Activated CD4-positive, alpha-beta T cell treated with anti-CD3 and anti-CD28 coated beads for 4 hours (primary cell): Measurements from ENCODE around the gene LGR6.
"Not testable (repeated sequence)": the region's sequence is repeated elsewhere in the genome, so short reads cannot be mapped to it uniquely, and the experiment has no call there.

Experiments
- DNase-seq, 2 donors: peaks; one replicate each; pipeline ENCODE4 v3.0.0-alpha.2; 2020

Gene LGR6

DNA sequence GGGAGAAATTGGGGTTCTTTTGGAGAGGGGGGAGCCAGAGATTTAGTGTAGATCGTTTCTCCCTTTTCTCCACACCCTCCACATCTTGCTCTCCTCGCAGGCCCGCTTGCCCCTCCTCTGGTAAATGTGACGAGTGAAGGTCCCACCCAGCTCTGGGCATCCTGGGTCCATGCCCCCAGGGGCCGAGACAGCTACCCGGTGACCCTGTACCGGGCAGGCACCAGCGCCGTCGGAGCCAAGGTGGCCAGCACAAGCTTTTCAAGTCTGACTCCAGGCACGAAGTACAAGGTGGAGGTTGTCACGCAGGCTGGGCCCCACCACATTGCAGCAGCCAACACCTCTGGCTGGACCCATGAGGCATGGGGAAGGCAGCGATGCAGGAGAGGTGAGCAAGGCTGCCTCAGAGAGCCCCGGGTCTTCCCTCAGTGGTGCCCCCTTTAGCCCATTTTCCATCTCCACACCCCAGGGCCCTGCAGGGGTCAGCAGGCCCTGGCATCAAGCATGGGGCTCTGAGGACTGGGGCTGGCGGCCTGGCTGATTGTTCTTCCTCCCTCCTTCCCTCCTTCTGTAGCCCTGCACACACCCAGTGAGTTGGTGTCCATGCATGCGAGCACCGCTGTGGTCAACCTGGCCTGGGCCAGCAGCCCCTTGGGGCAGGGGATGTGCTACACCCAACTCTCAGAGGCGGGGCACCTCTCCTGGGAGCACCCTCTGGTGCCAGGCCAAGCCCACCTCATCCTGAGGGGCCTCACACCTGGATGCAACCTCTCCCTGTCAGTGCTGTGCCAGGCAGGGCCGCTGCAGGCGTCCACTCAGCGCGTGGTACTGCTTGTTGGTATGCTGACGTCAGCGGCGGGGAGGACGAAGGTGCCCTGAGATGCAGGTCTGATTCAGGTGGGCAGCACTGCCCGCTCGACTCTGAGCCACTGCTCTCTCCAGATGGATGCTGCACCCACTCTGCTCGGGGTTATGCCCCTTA, 16.4 kb upstream of the LGR6 start:
- no peak for DNase-seq

DNA sequence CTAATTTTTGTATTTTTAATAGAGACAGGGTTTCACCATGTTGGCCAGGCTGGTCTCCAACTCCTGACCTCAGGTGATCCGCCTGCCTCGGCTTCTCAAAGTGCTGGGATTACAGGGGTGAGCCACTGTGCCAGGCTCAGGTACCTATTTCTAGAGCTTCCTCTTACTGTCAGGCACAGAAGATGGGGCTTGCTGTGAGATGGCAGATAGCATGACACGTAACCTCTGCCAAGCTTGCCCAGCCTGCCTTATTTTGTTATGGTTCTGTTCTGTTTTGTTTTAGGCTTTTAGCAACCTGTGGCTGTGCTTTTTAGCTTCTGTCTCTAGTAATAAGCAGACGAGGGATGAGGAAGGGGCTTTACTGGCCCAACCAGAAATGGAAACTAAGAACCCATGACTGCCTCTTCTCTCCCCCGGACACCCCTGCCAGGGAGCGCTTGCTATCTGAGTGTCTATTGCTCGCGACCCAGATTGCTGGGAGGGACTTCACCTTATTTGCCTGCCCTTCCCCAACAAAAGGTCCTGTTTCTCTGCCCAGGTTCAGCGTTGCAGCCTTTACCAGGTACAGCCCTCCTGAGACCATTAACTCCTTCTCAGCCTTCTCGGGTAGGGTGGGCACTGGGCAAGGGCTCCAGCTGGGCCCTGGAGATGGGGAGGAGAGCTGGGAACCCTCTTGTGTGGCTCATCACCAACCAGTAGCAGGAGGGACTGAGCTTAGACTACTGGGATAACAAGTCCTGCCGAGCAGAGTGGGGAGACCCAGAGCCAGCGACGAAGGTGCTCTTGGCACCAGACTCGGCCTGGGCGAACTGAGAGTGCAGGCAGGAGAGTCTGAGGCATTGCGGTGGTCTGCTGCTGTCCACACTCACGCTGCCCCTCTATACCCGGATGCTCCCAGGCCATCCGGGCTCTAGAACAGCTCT, 13.5 kb upstream of the LGR6 start:
- no peak for DNase-seq

DNA sequence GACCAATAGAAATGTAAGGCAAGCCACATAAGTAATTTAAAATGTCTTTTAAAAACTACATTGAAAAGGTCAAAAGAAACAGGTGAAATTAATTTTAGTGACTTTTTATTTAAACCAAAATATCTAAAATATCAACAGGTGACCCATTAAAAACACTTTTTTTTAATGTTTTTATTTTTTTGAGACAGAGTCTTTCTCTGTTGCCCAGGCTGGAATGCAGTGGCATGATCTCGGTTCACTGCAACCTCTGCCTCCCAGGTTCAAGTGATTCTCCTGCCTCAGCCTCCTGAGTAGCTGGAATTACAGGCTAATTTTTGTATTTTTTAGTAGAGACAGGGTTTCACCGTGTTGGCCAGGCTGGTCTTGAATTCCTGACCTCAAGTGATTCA, 12.9 kb upstream of the LGR6 start:
- not testable (repeated sequence) for DNase-seq

DNA sequence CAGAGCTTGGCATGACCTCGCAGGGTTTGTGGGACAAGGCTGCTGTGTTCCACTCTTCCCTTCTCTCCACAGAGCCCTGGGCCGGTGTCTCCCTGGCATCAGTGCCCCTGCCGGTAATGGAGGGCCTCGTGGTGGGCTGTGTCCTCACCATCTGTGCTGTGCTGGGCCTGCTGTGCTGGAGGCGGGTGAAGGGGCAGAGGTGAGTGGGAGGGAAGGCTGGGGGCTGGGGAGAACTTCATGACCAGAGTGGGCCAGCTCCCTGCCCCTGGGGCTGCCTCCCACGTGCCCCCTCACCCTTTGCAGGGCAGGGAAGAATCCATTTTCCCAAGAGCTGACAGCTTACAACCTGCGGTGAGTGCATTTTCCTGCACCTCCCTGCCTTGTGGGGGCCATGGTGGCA, 12.0 kb upstream of the LGR6 start:
- DNase-seq = no peak

DNA sequence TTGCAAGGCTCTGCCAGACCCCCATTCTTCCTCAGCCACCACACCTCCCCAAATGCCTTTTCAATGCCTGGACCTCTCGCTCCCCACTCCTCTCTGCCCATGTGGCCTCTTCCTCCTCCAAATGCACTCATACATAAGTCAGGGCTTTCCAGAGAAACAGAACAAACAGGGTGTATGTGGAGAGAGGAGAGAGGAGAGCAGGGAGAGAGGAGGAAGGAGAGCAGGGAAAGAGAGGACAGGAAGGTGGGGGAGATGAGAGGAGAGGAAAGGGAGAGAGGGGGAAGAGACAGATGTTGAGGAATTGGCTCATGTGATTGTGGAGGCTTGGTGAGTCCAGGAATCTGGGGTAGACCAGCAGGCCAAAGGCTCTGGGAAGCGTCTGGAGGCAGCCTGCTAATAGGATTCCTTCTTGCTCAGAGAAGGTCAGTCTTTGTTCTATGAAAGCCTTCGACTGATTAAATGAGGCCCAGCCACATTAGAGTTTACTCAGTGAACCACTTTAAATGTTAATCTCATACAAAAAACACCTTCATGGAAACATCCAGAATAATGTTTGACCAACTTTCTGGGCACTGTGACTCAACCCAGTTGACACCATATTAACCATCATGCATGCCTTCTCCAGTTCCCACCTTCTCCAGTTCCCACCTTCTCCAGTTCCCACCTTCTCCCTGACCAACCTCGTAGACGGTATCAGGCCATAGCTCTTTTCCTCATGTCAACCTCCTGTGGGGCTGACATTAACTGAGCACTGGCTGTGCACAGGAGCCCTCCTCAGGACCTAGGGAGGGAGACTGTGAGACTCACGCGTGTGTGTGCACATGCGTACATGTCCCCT, 11.3 kb upstream of the LGR6 start:
- no peak for DNase-seq

DNA sequence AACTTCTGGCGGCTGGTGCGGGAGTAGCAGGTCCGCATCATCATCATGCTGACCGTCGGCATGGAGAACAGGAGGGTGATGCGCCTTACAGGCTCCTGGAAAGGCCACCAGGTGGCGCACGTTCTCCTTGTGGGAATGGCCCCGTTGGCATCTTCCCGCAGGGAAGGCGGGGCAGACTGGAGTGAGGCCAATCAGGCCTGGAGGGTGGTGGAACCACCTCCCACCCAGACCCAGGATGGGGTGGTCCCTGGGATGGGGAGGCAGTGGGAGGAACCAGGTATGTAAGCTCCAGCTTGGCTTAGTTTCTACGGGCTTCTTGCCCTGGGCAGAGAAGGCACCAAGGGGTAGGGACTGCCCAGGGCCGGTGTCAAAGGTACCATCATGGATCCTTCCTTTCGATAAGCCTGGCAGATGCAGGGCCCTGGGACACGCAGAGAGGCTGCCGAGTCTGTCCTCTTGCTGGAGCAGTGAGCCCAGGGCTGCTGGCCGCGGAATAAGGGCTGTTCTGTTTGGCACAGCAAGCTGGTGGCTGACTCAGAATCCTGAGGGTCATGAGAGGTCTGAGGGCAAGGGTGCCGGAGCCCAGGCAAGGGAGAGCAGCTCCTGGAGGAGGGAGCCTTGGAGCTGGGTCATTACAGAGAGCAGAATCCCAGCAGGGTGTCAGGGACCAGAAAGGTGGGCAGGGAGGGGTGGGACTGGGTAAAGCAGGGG, 8.7 kb upstream of the LGR6 start:
- peak; percentile 67 to 70 for DNase-seq

DNA sequence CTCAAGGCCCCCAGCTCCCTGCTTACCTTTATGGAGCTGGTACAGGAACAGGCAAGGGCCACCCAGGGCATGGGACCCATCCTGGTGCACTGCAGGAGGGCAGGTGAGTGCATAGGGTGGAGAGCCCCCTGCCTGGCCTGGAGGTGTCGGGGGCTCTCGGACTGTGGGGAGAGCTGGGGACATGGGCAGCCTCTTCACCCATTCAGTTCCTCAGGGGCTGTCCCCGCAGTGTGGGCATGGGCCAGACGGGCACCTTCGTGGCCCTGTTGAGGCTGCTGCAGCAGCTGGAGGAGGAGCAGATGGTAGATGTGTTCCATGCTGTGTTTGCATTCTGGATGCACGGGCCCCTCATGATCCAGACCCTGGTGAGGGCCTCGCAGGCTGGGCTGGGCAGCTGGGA, 7.3 kb upstream of the LGR6 start:
- no peak for DNase-seq

DNA sequence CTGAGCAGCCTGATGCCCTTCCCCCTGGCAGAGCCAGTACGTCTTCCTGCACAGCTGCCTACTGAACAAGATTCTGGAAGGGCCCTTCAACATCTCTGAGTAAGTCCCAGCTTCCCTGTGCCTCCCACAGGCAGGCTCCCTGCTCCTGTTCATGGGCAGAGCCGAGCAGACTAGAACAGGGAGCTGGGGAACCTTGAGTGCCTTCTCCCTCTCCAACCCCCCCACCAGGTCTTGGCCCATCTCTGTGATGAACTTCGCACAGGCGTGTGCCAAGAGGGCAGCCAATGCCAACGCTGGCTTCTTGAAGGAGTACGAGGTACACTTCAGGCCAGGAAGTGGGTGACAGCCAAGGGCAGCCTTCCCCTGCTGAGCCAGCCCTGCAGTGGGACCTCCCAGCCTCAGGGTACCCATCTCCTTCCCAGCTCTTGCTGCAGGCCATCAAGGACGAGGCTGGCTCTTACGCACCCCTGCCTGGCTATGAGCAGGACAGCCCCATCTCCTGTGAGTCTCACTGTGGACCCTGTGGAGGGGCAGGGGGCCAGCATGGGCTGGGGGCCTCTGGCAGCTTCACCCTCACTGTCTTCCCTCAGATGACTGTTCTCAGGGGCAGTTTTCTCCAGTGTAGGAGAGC, 6.4 kb upstream of the LGR6 start:
- DNase-seq = no peak

DNA sequence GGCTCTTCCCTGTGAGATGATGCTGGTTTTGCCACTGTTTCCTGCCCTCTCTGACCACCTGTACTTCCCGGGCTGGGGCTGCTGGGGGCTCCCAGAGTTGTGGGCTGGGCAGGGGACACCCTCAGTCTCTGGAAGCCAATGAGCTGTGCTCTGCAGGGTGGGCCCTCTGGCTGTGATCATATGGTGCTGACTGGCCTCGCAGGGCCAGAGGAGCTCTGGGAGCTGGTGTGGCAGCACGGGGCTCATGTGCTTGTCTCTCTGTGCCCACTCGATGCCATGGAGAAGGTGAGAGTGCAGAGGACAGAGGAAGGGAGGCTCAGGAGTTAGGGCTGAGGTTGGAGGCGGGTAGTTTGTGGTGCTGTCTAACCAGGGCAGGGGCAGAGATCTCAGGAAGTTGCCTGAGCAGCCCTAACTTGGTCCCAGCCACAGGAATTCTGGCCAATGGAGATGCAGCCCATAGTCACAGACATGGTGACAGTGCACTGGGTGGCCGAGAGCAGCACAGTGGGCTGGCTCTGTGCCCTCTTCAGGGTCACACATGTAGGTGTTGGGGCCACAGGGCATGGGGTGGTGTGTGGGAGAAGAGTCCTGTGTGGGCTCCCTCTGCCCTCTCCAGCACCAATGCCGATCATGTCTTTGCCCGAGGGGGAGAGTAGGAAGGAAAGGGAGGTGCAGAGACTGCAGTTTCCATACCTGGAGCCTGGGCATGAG, 5.7 kb upstream of the LGR6 start:
- DNase-seq = no peak

DNA sequence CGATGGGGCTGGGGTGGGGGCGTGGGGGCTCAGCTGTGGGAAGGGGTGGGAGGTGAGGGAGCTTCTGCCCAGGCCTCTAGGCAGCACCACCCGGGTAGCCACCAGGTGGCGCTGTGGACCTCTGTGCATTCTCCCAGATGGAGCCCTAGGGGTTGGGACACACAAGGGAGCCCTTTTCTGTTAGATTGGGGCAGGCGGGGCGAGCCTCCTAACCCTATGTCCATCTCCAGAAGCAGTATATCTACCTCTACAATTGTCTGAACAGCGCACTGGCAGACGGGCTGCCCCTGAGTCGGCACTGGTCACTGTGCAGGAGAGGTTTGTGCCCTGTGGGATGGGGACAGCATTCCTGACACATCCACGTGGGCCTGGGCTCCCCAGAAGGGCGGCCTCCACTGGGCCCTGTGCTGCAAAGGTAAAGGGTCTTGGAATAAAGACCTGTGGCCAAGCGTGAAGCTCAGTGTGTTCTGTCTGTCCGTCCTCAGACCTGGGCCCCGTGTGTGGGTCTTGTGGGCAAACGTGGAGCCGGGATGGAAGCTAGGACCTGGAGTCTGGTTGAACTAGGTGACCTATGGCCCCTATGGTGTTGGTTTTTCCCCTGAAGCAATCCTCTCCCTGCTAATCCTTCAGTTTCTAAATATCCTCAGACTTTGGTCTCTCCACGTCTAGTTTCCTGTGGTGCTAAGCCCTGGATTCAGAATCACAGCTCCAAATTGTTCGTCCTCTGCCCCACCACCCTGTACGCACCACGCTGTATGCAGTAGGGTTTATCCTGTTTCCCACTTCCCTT, 4.4 kb upstream of the LGR6 start:
- peak; percentile 69 to 78 for DNase-seq

DNA sequence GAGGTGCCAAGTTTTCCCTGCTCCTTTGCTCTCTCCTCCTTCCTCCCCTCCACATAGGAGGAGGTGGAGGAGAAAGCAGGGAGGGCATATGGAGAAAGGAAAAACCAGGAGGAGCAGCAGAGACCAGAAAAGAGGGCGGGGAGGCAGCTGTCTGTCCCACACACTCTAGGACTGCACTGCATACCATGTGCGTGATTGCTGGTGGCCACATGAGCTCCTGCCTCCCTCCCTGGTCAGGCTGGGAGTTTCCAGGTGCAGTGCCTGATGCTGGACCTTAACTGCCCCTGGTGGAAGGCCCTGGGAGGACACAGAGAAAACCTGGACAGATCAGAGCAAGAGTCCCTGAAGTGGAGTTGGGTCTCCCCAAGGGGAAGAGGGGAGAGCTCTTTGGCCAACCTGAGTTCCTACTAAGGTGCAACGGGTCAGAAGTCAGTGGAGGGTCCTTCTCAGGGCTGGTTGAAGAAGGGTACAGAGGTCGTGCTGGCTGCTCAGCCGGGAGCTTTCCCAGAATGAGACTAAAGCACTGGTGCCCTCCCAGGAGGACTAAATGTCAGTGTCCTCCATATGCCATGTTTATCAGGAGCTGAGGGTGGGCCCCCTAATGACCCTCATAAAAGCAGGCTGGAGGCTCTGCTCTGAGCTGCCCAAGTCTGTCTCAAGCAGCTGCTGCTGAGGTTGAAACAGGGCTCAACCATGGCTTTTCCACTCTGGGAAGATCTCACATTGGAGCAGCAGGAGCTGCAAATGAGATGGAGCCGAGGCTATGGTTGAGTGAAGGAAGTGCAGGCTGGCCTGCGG, 3.5 kb upstream of the LGR6 start:
- no peak for DNase-seq

DNA sequence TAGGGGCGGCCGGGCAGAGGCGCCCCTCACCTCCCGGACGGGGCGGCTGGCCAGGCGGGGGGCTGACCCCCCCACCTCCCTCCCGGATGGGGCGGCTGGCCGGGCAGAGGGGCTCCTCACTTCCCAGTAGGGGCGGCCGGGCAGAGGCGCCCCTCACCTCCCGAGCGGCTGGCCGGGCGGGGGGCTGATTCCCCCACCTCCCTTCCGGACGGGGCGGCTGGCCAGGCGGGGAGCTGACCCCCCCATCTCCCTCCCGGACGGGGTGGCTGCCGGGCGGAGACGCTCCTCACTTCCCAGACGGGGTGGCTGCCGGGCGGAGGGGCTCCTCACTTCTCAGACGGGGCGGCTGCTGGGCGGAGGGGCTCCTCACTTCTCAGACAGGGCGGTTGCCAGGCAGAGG, 2.2 kb upstream of the LGR6 start:
- DNase-seq = not testable (repeated sequence)

DNA sequence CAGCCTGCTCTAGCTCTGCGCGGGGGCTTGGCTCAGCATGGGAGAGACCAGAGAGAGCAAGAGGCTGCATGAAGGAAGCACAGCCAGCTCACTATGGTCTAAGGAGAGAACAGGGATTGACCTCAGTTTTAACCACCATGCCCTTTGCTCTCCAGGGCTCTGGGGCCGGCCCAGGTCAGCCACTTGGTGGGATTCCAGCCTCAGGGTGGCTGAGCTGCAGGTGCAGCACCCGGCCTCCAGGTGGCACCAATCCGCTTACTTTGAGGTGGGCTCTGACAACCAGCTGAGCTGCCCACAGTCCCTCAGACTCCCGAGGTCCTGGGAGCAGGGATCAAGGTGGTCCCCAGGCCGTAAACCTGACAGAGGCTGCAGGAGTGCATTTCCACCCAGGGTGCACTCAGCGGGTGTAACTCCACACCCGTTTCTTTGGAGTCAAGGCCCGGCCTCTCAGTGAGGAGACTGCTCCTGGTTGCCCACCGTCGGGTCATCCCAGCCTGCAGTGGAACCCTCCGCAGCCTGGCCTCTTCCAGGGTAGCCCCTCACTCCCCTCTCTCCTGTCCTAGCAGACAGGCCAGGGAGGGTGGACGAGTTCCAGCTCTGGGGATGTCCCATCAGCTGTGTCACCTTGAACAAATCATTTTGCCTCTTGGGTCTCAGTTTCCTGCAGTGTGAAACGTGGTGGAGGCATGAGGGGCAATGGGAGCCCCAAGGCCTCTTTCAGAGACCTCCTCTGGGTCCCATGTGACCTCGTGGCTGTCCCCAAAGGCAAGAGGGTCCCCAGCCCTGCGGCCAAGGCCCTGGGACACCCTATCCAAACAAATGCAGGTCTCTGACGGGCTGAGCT, 607 bp upstream of the LGR6 start:
- DNase-seq = peak; percentile 42 to 53

DNA sequence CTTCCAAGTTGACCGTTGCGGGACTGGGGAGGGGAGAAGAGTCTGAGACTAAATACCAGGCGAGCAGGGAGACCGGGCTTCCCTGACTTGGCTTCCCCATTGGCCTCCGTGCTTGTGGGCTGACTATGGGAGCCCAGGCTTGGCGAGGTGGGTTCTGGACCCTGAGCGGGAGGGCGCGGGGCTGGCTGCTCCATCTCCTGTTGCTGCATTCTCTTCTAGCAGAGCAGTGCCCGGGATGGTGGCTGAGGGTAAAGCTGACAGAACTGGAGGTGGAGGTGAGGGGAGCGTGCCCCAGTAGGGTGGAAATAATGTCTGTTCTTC, 689 bp downstream of the LGR6 start:
- DNase-seq = no peak

DNA sequence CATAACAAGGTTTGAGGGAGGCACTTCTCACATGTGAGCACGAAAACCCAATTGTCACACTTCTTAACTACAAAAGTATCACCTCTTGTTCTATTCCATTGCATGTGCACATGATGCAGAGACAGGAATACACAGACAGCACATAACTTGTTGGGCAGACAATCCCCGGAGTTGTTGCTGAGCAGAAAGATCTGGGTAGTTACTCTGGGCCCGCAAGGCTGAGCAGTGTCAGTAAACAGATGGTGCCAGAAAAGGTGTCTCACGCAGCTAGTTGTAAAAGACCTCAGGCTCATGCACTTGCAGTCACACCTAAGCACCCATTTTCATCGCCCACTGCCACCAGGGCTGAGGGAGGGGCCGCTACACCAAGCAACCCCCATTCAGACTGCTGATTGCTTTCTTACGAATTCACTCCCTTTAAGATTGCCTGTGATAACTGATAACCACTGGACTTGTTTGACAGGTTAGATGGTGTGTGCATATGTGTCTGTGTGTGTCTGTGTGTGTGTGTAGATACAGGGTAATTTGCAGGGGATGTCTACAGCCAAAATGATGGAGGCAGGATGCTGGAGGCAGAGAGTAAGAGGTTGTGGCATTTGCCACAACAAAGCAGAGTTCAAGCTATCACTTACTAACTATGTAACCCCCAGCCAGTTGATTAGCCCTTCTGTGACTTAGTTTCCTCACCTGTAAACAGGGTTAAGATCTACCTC, 4.2 kb downstream of the LGR6 start:
- no peak for DNase-seq

DNA sequence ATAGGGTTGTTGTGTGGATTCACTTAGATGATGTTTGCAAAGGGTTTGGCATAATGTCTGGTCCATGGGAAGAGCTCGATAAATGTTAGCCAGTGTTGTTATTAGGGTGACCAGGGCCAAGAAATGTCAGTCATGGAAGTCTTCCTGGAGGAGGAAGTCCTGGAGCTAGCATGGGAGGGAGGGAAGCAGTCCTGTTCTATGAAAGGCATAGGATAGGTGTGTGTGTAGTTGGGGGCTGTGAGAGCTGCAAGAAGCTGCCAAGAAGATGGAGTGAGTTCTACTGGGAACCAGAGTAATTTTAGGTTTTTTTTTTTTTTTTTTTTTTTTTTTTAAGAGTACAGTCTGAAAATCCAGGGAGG, 4.7 kb downstream of the LGR6 start:
- no peak for DNase-seq

DNA sequence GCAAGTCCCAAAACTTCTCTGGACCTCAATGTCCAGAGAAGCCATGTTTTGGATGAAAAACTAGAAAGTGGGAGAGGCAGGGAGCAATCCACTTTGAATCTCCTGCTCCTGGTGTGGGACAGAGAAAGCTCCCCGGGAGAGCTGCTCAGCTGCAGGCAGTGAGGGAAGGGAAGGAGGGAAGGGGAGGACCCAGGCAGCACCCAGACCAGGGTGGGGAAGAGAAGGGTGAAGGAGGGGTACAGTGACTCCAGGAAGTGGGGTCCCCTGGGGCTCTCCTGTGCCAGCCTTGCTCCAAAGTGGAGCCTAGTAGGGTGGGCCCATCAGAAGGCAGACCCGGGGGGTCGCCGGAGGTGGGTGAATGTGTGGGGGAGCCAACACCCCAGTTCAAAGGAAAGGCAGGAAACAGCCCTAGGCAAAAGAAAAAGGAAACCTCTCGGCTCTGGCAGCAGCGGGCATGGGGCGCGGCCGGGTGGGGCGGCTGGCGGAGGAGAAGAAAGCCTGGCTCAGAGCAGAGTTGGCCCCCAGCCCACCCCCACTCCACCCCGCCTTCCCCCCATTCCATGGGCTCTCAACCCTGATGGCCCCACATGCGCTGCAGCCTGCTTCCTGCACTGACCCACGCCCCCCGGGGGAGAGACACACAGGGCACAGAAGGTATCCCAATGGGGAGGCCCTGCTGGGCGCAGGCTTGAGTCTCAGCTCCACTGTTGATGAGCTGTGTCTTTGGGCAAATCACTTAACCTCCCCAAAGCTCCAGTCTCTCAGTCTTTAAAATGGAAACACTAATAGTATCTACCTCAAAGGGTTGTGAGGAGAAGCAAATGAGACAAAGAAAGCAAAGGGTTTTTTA, 5.7 kb downstream of the LGR6 start:
- DNase-seq = no peak
